IPS-15b (cell line): ENCODE data around the gene C19orf53.
A peak's percentile ranks its signal among the peaks of the same experiment; 100 is the strongest.
"Not testable (repeated sequence)": the region's sequence is repeated elsewhere in the genome, so short reads cannot be mapped to it uniquely, and the experiment has no call there.

Experiments
- H3K27me3 ChIP-seq: one replicate; pipeline ENCODE4 v1.6.1; 2013; ENCODE audit warnings: low read length; ENCODE audit not compliant: control insufficient read depth, insufficient read depth
- H3K36me3 ChIP-seq: one replicate; pipeline ENCODE4 v1.6.1; 2013; ENCODE audit warnings: low read length; ENCODE audit not compliant: control insufficient read depth, insufficient read depth
- H3K4me1 ChIP-seq: one replicate; pipeline ENCODE4 v1.6.1; 2013; ENCODE audit warnings: mild to moderate bottlenecking, low read length; ENCODE audit not compliant: control insufficient read depth, insufficient read depth
- H3K4me3 ChIP-seq: one replicate; pipeline ENCODE4 v1.5.1; 2013; ENCODE audit warnings: low read depth, low read length
- H3K9ac ChIP-seq: one replicate; pipeline ENCODE4 v1.6.1; 2013; ENCODE audit warnings: low read depth, mild to moderate bottlenecking, low read length
- H3K9me3 ChIP-seq: one replicate; pipeline ENCODE4 v1.6.1; 2013; ENCODE audit warnings: mild to moderate bottlenecking, low read length; ENCODE audit not compliant: control insufficient read depth, insufficient read depth

Gene C19orf53

DNA sequence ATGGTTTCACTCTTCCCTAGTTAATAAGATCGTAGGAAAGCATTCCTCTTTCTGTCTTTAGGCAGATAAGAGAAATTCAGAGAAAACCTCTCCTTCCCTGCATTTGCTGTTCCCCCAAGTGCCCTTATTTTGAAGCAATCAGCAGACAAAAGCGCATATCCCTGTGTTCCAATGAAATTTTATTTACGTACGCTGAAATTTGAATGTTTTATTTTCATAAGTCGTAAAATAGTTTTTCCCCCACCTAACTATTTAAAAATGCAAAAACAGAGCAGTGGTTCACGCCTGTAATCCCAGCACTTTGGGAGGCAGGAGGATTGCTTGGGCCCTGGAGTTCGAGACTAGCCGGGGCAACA lies 27.2 kb upstream of the C19orf53 start:
- Histone ChIP-seq H3K4me3 (peak overlapping the region; percentile 30), H3K36me3 (no peaks in the 10 kb centered on the region), H3K27me3 (no peaks in the 10 kb centered on the region), H3K9me3 (no peaks in the 10 kb centered on the region), H3K9ac (no peak overlapping the region), H3K4me1 (peaks cover 3% of the 10 kb centered on the region)

DNA sequence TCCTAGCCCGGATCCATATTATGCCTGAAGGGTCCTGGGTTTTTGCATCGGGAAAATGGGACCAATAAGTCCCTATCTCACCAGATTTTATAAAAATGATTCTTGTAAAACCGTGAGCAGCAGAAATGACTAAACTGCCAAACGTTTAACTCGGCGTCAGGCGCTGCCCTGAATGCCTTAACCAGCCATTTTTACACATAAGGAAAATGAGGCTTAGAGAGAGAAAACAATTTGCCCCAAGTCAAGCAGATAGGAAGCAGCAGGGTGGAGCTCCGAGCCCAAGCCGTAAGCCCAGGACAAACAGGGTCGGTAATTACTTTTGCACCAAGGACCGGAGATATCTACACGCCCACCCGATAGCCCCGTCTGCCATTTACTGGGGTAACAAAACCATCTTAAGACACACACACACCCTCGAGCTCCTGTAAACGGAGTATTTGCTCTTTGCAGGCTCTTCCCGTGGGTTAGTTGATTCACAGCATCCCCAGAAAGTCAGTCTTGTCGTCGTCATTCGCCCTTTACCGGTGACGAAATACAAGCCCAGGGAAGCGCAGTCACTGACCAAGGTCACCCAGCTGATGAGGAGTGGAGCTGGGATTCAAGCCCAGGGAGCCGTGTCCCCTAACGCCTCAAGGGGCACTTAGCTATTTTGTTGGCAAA lies 26.0 kb upstream of the C19orf53 start:
- H3K36me3 ChIP-seq: no peaks in the 10 kb centered on the region
- peaks cover 2% of the 10 kb centered on the region for H3K4me1 ChIP-seq
- H3K9ac ChIP-seq: peak overlapping the region; percentile 70
- no peaks in the 10 kb centered on the region for H3K9me3 ChIP-seq
- peak overlapping the region; percentile 80 for H3K4me3 ChIP-seq
- no peaks in the 10 kb centered on the region for H3K27me3 ChIP-seq

DNA sequence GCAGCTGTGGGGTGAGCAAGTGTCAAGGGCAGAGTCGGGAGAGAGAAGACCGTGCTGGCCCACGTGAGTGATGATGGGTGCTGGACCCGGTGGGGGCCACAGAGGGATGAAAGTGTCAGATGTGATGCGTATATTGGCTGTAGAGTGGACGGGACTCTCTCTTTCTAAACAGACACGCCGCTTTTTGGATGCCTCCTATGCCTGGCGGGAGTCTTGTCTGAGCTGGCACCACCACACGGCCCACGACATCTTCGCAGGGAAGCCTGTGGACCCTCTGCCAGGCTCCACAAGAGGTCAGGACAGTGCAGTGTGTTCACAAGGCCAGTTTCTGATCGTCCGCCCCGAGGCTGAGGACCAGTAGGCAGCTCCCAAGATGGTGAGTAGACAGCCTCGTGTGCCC lies 22.8 kb upstream of the C19orf53 start:
- Histone ChIP-seq H3K36me3 (peaks cover 13% of the 10 kb centered on the region), H3K4me3 (no peak overlapping the region), H3K9me3 (no peaks in the 10 kb centered on the region), H3K27me3 (no peaks in the 10 kb centered on the region), H3K4me1 (no peaks in the 10 kb centered on the region), H3K9ac (no peak overlapping the region)

DNA sequence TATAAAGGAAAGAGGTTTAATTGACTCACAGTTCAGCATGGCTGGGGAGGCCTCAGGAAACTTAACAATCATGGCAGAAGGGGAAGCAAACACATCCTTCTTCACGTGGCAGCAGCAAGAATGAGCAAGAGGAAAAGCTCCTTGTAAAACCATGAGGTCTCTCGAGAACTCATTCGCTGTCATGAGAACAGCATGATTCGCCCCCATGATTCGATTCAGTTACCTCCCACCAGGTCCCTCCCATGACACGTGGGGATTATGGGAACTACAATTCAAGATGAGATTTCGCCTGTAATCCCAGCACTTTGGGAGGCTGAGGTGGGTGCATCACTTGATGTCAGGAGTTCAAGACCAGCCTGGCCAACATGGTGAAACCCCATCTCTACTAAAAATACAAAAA lies 20.6 kb upstream of the C19orf53 start:
- H3K36me3 ChIP-seq: peaks cover 28% of the 10 kb centered on the region
- H3K27me3 ChIP-seq, H3K9me3 ChIP-seq, H3K9ac ChIP-seq, H3K4me1 ChIP-seq, H3K4me3 ChIP-seq: not testable (repeated sequence)

DNA sequence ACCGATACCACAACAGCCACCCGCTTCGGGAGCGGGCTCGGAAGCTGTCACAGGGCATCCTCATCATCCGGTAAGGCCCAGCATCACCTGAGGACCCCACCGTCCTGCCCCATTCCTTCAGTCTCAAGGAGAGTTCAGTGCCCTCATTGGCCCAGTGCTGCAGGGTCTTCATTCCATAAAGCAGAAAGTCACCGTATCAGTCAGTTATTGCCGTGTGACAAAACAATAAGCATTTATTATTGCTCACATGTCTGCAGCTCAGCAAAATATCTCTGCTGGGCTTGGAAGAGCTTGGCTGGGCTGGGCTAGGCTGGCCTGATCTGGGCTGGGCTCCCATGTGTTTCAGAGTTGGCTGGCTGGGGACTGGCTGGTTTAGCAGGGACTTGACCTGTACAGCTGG lies 18.0 kb upstream of the C19orf53 start:
- no peaks in the 10 kb centered on the region for H3K9me3 ChIP-seq
- peaks cover 38% of the 10 kb centered on the region for H3K36me3 ChIP-seq
- H3K4me3 ChIP-seq: no peak overlapping the region
- H3K4me1 ChIP-seq: no peaks in the 10 kb centered on the region
- H3K9ac ChIP-seq: no peak overlapping the region
- H3K27me3 ChIP-seq: no peaks in the 10 kb centered on the region

DNA sequence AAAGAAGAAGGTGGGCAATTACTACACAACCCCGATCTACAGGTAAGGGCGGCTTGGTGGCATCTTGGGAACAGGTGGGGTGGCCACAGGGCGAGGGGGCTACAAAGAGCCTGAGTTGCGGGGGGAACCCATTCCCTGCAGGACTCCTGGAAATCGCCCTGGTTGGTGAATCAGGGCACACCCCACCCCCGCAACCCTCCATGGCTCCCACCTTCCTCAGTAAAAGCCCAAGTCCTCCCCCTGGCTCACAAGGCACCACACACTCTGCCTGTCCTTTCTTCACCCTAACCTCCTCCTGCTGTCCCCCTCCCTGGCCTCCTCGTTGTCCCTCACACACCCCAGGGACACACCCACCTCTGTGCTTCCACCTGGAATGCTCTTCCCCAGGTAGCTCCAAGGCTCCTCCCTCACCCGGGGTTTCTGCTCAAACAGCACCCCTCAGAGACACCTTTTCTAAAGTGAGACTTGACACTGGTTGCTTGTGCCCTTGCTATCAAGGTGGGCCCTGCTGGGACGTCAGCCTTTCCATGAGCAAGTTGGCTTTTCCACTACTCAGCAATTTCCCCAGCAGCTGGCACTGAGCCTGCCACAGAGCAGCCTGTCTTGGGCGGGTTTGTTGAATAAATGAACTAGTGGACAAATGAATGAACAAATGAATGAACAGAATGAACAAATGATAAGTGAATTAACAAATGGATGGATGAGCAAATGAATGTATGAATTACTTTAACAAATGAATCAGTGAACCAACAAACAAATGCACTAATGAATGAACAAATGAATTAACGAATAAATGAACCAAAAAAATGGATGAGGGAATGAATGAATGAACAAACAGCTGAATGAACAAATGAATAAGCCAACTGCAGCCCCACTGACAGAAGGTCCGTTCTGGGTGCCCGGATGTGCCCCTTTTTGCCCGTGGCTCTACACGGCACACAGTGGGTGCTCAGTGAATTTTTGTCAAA lies 16.2 kb upstream of the C19orf53 start:
- no peaks in the 10 kb centered on the region for H3K27me3 ChIP-seq

DNA sequence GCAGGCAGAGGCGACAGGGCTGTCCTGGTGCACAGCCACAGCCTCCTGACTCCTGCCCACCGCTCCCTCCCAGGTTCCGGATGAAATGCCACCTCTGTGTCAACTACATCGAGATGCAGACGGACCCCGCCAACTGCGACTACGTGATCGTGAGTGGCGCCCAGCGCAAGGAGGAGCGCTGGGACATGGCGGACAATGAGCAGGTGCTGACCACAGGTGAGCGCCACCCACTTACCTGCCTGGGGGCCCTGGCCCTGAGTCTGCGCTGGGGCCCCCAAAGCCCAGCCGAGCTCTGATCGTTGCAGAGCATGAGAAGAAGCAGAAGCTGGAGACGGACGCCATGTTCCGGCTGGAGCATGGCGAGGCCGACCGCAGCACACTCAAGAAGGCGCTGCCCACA lies 15.5 kb upstream of the C19orf53 start:
- Histone ChIP-seq H3K27me3 (no peaks in the 10 kb centered on the region), H3K9me3 (no peaks in the 10 kb centered on the region), H3K36me3 (peaks cover 44% of the 10 kb centered on the region), H3K4me1 (no peaks in the 10 kb centered on the region), H3K9ac (no peak overlapping the region), H3K4me3 (no peak overlapping the region)

More for the DNA sequence above, 16.2 kb upstream of the C19orf53 start:
- Histone ChIP-seq H3K36me3 (peaks cover 44% of the 10 kb centered on the region), H3K9ac (no peak overlapping the region), H3K4me1 (no peaks in the 10 kb centered on the region), H3K9me3 (no peaks in the 10 kb centered on the region), H3K4me3 (no peak overlapping the region)

DNA sequence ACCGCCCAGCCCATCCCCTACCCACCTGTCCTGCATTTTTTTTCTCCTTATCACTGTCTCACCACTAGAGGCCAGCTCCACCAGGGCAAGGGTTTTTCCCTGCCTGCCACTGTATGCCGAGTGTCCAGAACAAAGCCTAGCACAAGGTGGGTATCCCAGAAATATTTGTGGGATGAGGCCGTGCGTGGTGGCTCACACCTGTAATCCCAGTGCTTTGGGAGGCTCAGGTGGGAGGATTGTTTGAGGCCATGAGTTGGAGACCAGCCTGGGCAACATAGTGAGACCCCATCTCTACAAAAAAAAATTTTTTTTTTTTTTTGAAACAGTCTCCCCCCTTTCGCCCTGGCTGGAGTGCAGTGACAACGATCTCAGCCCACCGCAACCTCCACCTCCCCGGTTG lies 12.8 kb upstream of the C19orf53 start:
- H3K4me3 ChIP-seq: no peak overlapping the region
- no peak overlapping the region for H3K9ac ChIP-seq
- H3K9me3 ChIP-seq: no peaks in the 10 kb centered on the region
- peaks cover 31% of the 10 kb centered on the region for H3K36me3 ChIP-seq
- no peaks in the 10 kb centered on the region for H3K4me1 ChIP-seq
- H3K27me3 ChIP-seq: no peaks in the 10 kb centered on the region

DNA sequence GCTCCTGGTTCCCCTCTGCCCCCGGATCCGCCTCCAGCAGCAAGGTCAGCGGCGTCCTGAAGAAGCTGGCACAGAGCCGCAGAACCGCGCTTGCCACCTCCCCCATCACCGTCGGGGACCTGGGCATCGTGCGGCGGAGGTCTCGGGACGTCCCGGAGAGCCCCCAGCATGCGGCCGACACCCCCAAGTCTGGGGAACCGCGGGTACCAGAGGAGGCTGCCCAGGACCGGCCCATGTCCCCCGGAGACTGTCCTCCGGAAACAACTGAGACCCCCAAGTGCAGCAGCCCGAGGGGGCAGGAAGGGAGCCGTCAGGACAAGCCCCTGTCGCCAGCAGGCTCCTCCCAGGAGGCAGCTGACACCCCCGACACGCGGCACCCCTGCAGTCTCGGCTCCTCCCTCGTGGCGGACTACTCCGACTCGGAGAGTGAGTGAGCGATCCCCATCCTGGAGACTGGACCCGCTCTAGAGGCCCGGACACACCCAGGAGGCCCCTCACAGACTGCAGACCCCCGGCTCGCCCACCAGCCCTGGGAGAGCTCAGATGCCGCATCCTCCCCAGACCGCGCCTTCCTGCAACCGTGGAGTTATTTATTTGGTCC lies 11.5 kb upstream of the C19orf53 start:
- Histone ChIP-seq H3K27me3 (no peaks in the 10 kb centered on the region), H3K9ac (no peak overlapping the region), H3K36me3 (peaks cover 25% of the 10 kb centered on the region), H3K9me3 (no peaks in the 10 kb centered on the region), H3K4me3 (no peak overlapping the region), H3K4me1 (no peaks in the 10 kb centered on the region)

DNA sequence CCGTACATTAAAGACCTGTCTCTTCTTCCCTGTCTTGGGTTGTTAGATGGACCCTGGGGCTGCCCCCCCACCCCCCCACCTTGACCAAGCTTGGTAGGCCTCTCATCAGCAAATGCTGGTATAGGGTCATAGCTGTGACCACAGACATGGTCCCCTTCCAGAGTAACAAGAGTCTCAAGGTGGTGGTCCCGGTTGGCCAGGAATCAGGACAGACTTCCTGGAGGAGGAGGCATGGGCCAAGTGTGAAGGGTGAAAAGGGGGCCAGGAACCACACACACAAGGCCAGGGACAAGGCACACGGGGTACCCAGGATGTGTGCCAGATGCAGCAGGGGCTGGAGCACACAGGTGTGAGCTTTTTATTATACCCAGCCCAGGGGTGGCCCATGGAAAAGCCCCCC lies 11.0 kb upstream of the C19orf53 start:
- no peaks in the 10 kb centered on the region for H3K27me3 ChIP-seq
- no peak overlapping the region for H3K9ac ChIP-seq
- peaks cover 19% of the 10 kb centered on the region for H3K36me3 ChIP-seq
- no peaks in the 10 kb centered on the region for H3K9me3 ChIP-seq
- H3K4me1 ChIP-seq: no peaks in the 10 kb centered on the region
- H3K4me3 ChIP-seq: no peak overlapping the region

DNA sequence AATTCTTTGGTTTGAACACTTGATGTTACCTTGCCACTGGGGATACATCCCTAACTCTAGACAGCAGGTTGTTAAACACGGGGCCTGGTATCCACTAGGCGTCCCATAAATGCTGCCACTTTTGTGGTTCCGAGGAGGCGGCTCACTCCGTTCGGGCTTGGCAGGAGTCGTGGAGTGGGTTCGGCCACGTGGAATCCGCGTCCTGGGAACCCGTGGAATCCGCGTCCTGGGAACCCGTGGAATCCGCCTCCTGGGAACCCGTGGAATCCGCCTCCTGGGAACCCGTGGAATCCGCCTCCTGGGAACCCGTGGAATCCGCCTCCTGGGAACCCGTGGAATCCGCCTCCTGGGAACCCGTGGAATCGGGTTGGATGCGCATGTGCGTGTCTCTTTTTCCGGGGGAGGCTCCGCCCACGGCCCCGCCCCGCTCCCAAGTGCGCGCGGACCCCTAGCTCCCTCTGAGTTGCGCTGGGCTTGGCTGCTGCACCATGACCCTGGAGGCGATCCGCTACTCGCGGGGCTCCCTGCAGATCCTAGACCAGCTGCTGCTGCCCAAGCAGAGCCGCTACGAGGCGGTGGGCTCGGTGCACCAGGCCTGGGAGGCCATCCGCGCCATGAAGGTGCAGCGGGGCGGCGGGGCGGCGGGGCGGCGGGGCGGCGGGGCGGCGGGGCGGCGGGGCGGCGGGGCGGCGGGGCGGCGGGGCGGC lies 10.0 kb upstream of the C19orf53 start, which contains the start of gene MRI1:
MRI1 (plus strand) TSS at position 422 of the 707 bp plus-strand sequence; CDS start at position 489, 67 bp downstream.
- Histone ChIP-seq H3K9ac (no peak within 1 kb of the TSS), H3K4me3 (peak within 1 kb of the TSS; percentile 63), H3K9me3 (no peaks in the 10 kb centered on the region), H3K36me3 (peaks cover 15% of the 10 kb centered on the region), H3K27me3 (no peaks in the 10 kb centered on the region), H3K4me1 (no peaks in the 10 kb centered on the region)
